Sigmoid colon (tissue), 4 donors: ENCODE results near the gene MAML3.

Experiments
- CTCF ChIP-seq, 4 experiments: fragments of 450-650 bp in 3 of 4; fragments of 200-600 bp in 1 of 4; IDR thresholded peaks; one replicate each; pipeline ENCODE4 v1.5.1; 2016 to 2019; ENCODE audit warnings: antibody characterized with exemption in 4 of 4, mild to moderate bottlenecking in 3 of 4, moderate library complexity in 2 of 4
- POLR2A ChIP-seq, 2 donors: fragments of 450-650 bp; IDR thresholded peaks; one replicate each; pipeline ENCODE4 v1.6.1; 2016; ENCODE audit warnings: antibody characterized with exemption in 2 of 2, mild to moderate bottlenecking in 2 of 2, moderate library complexity in 2 of 2
- POLR2AphosphoS5 ChIP-seq, 4 donors: sonication (generic); formaldehyde crosslinking; IDR thresholded peaks; one replicate each; pipeline ENCODE4 v1.6.1; 2017; ENCODE audit warnings: antibody characterized with exemption in 4 of 4

GRCh38 chr4:140028676-140029517 lies 125.1 kb downstream of the MAML3 start:
- TF ChIP-seq CTCF (IDR thresholded peaks at IDR 0.05) (no peak), POLR2A (IDR thresholded peaks at IDR 0.05) (no peak), POLR2AphosphoS5 (IDR thresholded peaks at IDR 0.05) (no peak)
